GM21737 (cell line): ENCODE measurements around the gene WWOX.

Experiments used
- ATAC-seq: cut with Tn5 transposase; IDR thresholded peaks from one replicate; pipeline ENCODE4 v1.9.1; 2021; ENCODE audit warnings: mild to moderate bottlenecking, moderate library complexity; ENCODE audit not compliant: unreplicated experiment

WWOX gene

GRCh38 chr16:78385086-78385805 is 285.8 kb downstream of the WWOX start:
- no peak for ATAC-seq

- ATAC-seq, result no peak
These were observed 287.3 kb downstream of the WWOX start for GRCh38 chr16:78386557-78387324.

GRCh38 chr16:78389009-78389498 is 289.6 kb downstream of the WWOX start:
- ATAC-seq, result no peak

- no peak for ATAC-seq
These were observed 290.6 kb downstream of the WWOX start for GRCh38 chr16:78390092-78390491.

- ATAC-seq, result no peak
These were observed 291.3 kb downstream of the WWOX start for GRCh38 chr16:78390508-78391324.

- ATAC-seq, result no peak
These were observed 293.2 kb downstream of the WWOX start for GRCh38 chr16:78392585-78393195.

- no peak for ATAC-seq
These were observed 295.6 kb downstream of the WWOX start for GRCh38 chr16:78395035-78395434.

- no peak for ATAC-seq
These were observed 296.6 kb downstream of the WWOX start for GRCh38 chr16:78396046-78396445.

GRCh38 chr16:78396673-78397072 is 297.2 kb downstream of the WWOX start:
- no peak for ATAC-seq

GRCh38 chr16:78399384-78399783 is 299.9 kb downstream of the WWOX start:
- ATAC-seq, result no peak

GRCh38 chr16:78402833-78403232 is 303.4 kb downstream of the WWOX start:
- ATAC-seq, result no peak

GRCh38 chr16:78405040-78405439 is 305.6 kb downstream of the WWOX start:
- ATAC-seq, result no peak

GRCh38 chr16:78405833-78406232 is 306.4 kb downstream of the WWOX start:
- ATAC-seq, result no peak

GRCh38 chr16:78407191-78407590 is 307.7 kb downstream of the WWOX start:
- ATAC-seq, result no peak

- ATAC-seq, result no peak
These were observed 314.2 kb downstream of the WWOX start for GRCh38 chr16:78413651-78414050.

- ATAC-seq, result no peak
These were observed 315.6 kb downstream of the WWOX start for GRCh38 chr16:78415013-78415412.

GRCh38 chr16:78415669-78416068 is 316.2 kb downstream of the WWOX start:
- no peak for ATAC-seq

GRCh38 chr16:78416400-78416799 is 316.9 kb downstream of the WWOX start:
- no peak for ATAC-seq

GRCh38 chr16:78421181-78421708 is 321.8 kb downstream of the WWOX start:
- no peak for ATAC-seq

GRCh38 chr16:78425281-78425680 is 325.8 kb downstream of the WWOX start:
- no peak for ATAC-seq
